GM12878 (cell line): ENCODE measurements around the gene LRRK1. TPM values are rescaled to one million over a fixed set of nuclear protein-coding genes. Genes with fewer than 3 reads are reported as not detected.
A peak's percentile ranks its signal among the peaks of the same experiment; 100 is the strongest.

Source experiments
- ATF7 ChIP-seq: fragments of 450-650 bp; IDR thresholded peaks from 2 replicates; pipeline ENCODE4 v1.6.1; 2016; ENCODE audit warnings: low read depth, mild to moderate bottlenecking
- BCL3 ChIP-seq: IDR thresholded peaks from 2 replicates; pipeline ENCODE4 v1.6.1; 2011; ENCODE audit warnings: borderline replicate concordance, low read depth, mild to moderate bottlenecking, moderate library complexity, low read length; ENCODE audit not compliant: insufficient read depth, poor library complexity, severe bottlenecking
- CBFB ChIP-seq: IDR thresholded peaks from 2 replicates; pipeline ENCODE4 v1.6.1; 2016; ENCODE audit warnings: antibody characterized with exemption, low read depth
- CBX3 ChIP-seq: fragments of 200-600 bp; sonication (generic); IDR thresholded peaks from 2 replicates; pipeline ENCODE4 v1.6.1; 2016; ENCODE audit warnings: low read depth, borderline replicate concordance
- CREB1 ChIP-seq: IDR thresholded peaks from 2 replicates; pipeline ENCODE4 v1.6.1; 2012; ENCODE audit warnings: low read depth, mild to moderate bottlenecking, inconsistent platforms
- EP300 ChIP-seq, 2 experiments: fragments of 150-350 bp in 1 of 2; IDR thresholded peaks; 2 replicates each; pipeline ENCODE4 v1.6.1; 2011 to 2012; ENCODE audit warnings: low read depth in 2 of 2, low read length in 2 of 2, borderline replicate concordance in 1 of 2, improper control_type of control experiment in 1 of 2, inconsistent platforms in 1 of 2; ENCODE audit not compliant: control insufficient read depth in 1 of 2
- ESRRA ChIP-seq: IDR thresholded peaks from 2 replicates; pipeline ENCODE4 v1.6.1; 2012; ENCODE audit warnings: mild to moderate bottlenecking, low read length, improper control_type of control experiment
- HCFC1 ChIP-seq: fragments of 150-350 bp; IDR thresholded peaks from 2 replicates; pipeline ENCODE4 v1.6.1; 2014; ENCODE audit warnings: low read length
- IKZF1 ChIP-seq: fragments of 450-650 bp; conservative IDR thresholded peaks from 2 replicates; pipeline ENCODE4 v1.6.1; 2017; ENCODE audit warnings: antibody characterized with exemption, mild to moderate bottlenecking
- IRF4 ChIP-seq: IDR thresholded peaks from 2 replicates; pipeline ENCODE4 v1.6.1; 2011; ENCODE audit warnings: low read depth, low read length
- KLF5 ChIP-seq: fragments of 450-650 bp; IDR thresholded peaks from 2 replicates; pipeline ENCODE4 v1.6.1; 2014; ENCODE audit warnings: mild to moderate bottlenecking; ENCODE audit not compliant: partially characterized antibody
- MEF2B ChIP-seq: fragments of 450-650 bp; IDR thresholded peaks from 2 replicates; pipeline ENCODE4 v1.6.1; 2018; ENCODE audit warnings: mild to moderate bottlenecking, moderate library complexity; ENCODE audit not compliant: partially characterized antibody, poor library complexity, severe bottlenecking
- MLLT1 ChIP-seq: fragments of 450-650 bp; IDR thresholded peaks from 2 replicates; pipeline ENCODE4 v1.6.1; 2016; ENCODE audit warnings: mild to moderate bottlenecking
- MTA2 ChIP-seq: fragments of 450-650 bp; IDR thresholded peaks from 2 replicates; pipeline ENCODE4 v1.6.1; 2016; ENCODE audit warnings: low read depth, mild to moderate bottlenecking, moderate library complexity
- MTA3 ChIP-seq: IDR thresholded peaks from 2 replicates; pipeline ENCODE4 v1.6.1; 2012; ENCODE audit warnings: low read length, inconsistent platforms, borderline replicate concordance
- MYC ChIP-seq: IDR thresholded peaks from 2 replicates; pipeline ENCODE4 v1.6.1; 2011; ENCODE audit warnings: mild to moderate bottlenecking, low read length, moderate library complexity, inconsistent platforms; ENCODE audit not compliant: insufficient read depth, insufficient replicate concordance, insufficient read length, severe bottlenecking
- NFYA ChIP-seq: IDR thresholded peaks from 2 replicates; pipeline ENCODE4 v1.6.1; 2011; ENCODE audit warnings: low read depth, mild to moderate bottlenecking, low read length, improper control_type of control experiment, borderline replicate concordance
- POLR2AphosphoS2 ChIP-seq: IDR thresholded peaks from 2 replicates; pipeline ENCODE4 v1.6.1; 2011; ENCODE audit warnings: low read depth, mild to moderate bottlenecking, low read length, improper control_type of control experiment, moderate library complexity
- POU2F2 ChIP-seq: IDR thresholded peaks from 3 replicates; pipeline ENCODE4 v1.6.1; 2011; ENCODE audit warnings: low read depth, mild to moderate bottlenecking, low read length, borderline replicate concordance
- RFX5 ChIP-seq: IDR thresholded peaks from 2 replicates; pipeline ENCODE4 v1.6.1; 2011; ENCODE audit warnings: low read depth, low read length, improper control_type of control experiment
- SPI1 ChIP-seq: IDR thresholded peaks from 2 replicates; pipeline ENCODE4 v1.6.1; 2011; ENCODE audit warnings: low read depth, mild to moderate bottlenecking, low read length, moderate library complexity, borderline replicate concordance; ENCODE audit not compliant: insufficient read depth
- ZSCAN29 ChIP-seq: fragments of 450-650 bp; IDR thresholded peaks from 2 replicates; pipeline ENCODE4 v1.6.1; 2017; ENCODE audit warnings: mild to moderate bottlenecking, moderate library complexity
- polyA plus RNA-seq, 11 experiments: library from polyadenylated mRNA; depleted of rRNA in 4 of 11; unstranded in 6 of 11; stranded (reverse) in 5 of 11; fragments of >200 nt; fragmentation: Nextera tagmentation in 4 of 11; fragmentation: Illumina TruSeq in 1 of 11; extraction: Ambion mirVana in 4 of 11; extraction: Trizol in 1 of 11; gene quantifications; 1 replicate in 1 of 11; 2 replicates in 10 of 11; pipeline versions ENCODE4 v1.2.1 to v1.2.3, GENCODE V29; 2011 to 2016; ENCODE audit warnings: inconsistent platforms in 2 of 11, missing spikeins in 2 of 11, low read depth in 1 of 11
- total RNA-seq, 4 experiments: library from RNA; depleted of rRNA in 3 of 4; stranded (reverse); fragments of >200 nt in 3 of 4; fragmentation: Illumina TruSeq in 1 of 4; extraction: Trizol in 1 of 4; gene quantifications; 2 replicates each; pipeline versions ENCODE4 v1.2.1 to v1.2.3, GENCODE V29; 2013 to 2021
- TF ChIP-seq, protein P1 (sequence below): fragments of 450-650 bp; formaldehyde crosslinking; IDR thresholded peaks from 2 replicates; pipeline ENCODE4 v1.5.0; 2022; ENCODE audit warnings: mild to moderate bottlenecking, missing genetic modification characterization
- TF ChIP-seq, protein P2 (sequence below), 3 experiments: IDR thresholded peaks in 2 of 3; conservative IDR thresholded peaks in 1 of 3; 2 replicates each; pipeline ENCODE4 v1.5.1; 2011; ENCODE audit warnings: low read depth in 3 of 3, low read length in 3 of 3, mild to moderate bottlenecking in 3 of 3, control low read depth in 2 of 3, moderate library complexity in 2 of 3, inconsistent platforms in 1 of 3, mixed read lengths in 1 of 3; ENCODE audit not compliant: control insufficient read depth in 2 of 3, insufficient read depth in 1 of 3; ENCODE audit errors: extremely low read depth in 1 of 3

The LRRK1 gene
- total and polyA plus RNA-seq, 10 of the 15 experiments (the other 5 are each of a cell fraction or from before 2014, with no cell fraction given), result 2.2 to 58.3 (median 17.9) TPM

DNA sequence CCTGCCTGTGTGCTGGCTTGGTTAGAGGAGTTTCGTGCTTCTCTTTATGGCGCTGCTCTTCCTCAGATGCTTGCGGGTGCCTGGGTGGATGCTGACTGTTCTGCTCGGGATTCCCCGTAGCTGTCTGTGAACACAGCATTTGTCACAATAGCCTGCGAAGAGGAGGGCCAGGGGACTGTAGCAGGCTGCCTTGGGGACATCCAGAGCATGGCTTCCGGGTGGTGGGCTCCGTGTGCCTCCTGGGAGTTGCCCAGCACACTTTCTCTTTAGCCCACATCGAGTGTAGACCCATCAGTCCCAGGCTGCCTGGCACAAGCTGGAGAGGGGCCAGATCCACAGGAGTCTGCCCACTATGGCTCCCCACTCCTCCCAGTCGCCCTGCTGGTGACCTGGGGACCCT lies 22.4 kb downstream of the LRRK1 start (continued):
- TF ChIP-seq, protein P1, sequence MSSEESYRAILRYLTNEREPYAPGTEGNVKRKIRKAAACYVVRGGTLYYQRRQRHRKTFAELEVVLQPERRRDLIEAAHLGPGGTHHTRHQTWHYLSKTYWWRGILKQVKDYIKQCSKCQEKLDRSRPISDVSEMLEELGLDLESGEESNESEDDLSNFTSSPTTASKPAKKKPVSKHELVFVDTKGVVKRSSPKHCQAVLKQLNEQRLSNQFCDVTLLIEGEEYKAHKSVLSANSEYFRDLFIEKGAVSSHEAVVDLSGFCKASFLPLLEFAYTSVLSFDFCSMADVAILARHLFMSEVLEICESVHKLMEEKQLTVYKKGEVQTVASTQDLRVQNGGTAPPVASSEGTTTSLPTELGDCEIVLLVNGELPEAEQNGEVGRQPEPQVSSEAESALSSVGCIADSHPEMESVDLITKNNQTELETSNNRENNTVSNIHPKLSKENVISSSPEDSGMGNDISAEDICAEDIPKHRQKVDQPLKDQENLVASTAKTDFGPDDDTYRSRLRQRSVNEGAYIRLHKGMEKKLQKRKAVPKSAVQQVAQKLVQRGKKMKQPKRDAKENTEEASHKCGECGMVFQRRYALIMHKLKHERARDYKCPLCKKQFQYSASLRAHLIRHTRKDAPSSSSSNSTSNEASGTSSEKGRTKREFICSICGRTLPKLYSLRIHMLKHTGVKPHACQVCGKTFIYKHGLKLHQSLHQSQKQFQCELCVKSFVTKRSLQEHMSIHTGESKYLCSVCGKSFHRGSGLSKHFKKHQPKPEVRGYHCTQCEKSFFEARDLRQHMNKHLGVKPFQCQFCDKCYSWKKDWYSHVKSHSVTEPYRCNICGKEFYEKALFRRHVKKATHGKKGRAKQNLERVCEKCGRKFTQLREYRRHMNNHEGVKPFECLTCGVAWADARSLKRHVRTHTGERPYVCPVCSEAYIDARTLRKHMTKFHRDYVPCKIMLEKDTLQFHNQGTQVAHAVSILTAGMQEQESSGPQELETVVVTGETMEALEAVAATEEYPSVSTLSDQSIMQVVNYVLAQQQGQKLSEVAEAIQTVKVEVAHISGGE (CRISPR knock-in tag), result no peak
- TF ChIP-seq NFYA (no peak), MLLT1 (no peak), POLR2AphosphoS2 (no peak), ZSCAN29 (no peak), HCFC1 (no peak), ESRRA (no peak), IKZF1 (peak; percentile 49), MYC (no peak), KLF5 (no peak), EP300 (IDR thresholded peaks at IDR 0.05; ENCODE audit: borderline replicate concordance in 1 of 2, control insufficient read depth in 1 of 2, low read depth in 2 of 2, low read length in 2 of 2) (no peak), ATF7 (no peak), CREB1 (no peak), CBFB (no peak), SPI1 (no peak), RFX5 (no peak), MEF2B (peak; percentile 84), BCL3 (no peak), IRF4 (0 out of 2 replicates have a peak, but pooled peaks have one; percentile 6), MTA2 (no peak), POU2F2 (peak; percentile 17; the same call in 1 of the 3 replicates), MTA3 (no peak), CBX3 (no peak)
- TF ChIP-seq, protein P2, sequence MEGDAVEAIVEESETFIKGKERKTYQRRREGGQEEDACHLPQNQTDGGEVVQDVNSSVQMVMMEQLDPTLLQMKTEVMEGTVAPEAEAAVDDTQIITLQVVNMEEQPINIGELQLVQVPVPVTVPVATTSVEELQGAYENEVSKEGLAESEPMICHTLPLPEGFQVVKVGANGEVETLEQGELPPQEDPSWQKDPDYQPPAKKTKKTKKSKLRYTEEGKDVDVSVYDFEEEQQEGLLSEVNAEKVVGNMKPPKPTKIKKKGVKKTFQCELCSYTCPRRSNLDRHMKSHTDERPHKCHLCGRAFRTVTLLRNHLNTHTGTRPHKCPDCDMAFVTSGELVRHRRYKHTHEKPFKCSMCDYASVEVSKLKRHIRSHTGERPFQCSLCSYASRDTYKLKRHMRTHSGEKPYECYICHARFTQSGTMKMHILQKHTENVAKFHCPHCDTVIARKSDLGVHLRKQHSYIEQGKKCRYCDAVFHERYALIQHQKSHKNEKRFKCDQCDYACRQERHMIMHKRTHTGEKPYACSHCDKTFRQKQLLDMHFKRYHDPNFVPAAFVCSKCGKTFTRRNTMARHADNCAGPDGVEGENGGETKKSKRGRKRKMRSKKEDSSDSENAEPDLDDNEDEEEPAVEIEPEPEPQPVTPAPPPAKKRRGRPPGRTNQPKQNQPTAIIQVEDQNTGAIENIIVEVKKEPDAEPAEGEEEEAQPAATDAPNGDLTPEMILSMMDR (IDR thresholded peaks at IDR 0.05 in 2 of 3, conservative IDR thresholded peaks at IDR 0.05 in 1 of 3; ENCODE audit: control insufficient read depth in 2 of 3, extremely low read depth in 1 of 3, insufficient read depth in 1 of 3, low read depth in 3 of 3, low read length in 3 of 3), result no peak
